IMR-90 (cell line): Measurements from ENCODE around the gene METTL4. TPM values are rescaled to one million over a fixed set of nuclear protein-coding genes. Genes with fewer than 3 reads are reported as not detected.
A peak's percentile ranks its signal among the peaks of the same experiment; 100 is the strongest.

ENCODE experiments used
- ATAC-seq: fragments of 200-7000 bp; cut with Tn5 transposase; 2 replicates; pipeline ENCODE4 v1.9.1; 2020; ENCODE audit warnings: low read depth, mild to moderate bottlenecking, moderate library complexity
- BruUV-seq: library from RNA; stranded (reverse); fragments of 400-500 nt; replicated peaks from 2 replicates; lab custom pipeline; 2021; lab: Mats Ljungman, UMichigan
- CTCF ChIA-PET: fragments of 300-600 bp; formaldehyde crosslinking; extraction: SDS; loops from one replicate; lab custom pipeline; 2021; ENCODE audit warnings: antibody characterized with exemption; lab: Yijun Ruan, JAX
- POLR2A ChIA-PET: fragments of 300-600 bp; sonication (Branson Sonifier 250); formaldehyde crosslinking; loops from one replicate; lab custom pipeline; 2022; ENCODE audit warnings: antibody characterized with exemption; ENCODE audit not compliant: unreplicated experiment; lab: Charles Lee
- DNase-seq: peaks from one replicate; pipeline ENCODE4 v3.0.0; 2013
- H2AFZ ChIP-seq: replicated peaks from 2 replicates; pipeline ENCODE3; 2013; ENCODE audit warnings: low read length, mild to moderate bottlenecking; ENCODE audit not compliant: poor library complexity
- H2AK5ac ChIP-seq: 2 replicates; pipeline ENCODE4 v1.6.1; 2013; ENCODE audit warnings: low read depth, low read length, inconsistent platforms
- H2AK9ac ChIP-seq: replicated peaks from 2 replicates; pipeline ENCODE3; 2013; ENCODE audit warnings: mild to moderate bottlenecking, low read depth, low read length, moderate library complexity; ENCODE audit not compliant: poor library complexity
- H2BK120ac ChIP-seq: 2 replicates; pipeline ENCODE4 v1.6.1; 2013; ENCODE audit warnings: low read depth, low read length, inconsistent platforms
- H2BK15ac ChIP-seq: 3 replicates; pipeline ENCODE4 v1.6.1; 2013; ENCODE audit warnings: low read depth, low read length, inconsistent platforms
- H2BK20ac ChIP-seq: 2 replicates; pipeline ENCODE4 v1.6.1; 2013; ENCODE audit warnings: low read depth, mild to moderate bottlenecking, inconsistent platforms, low read length, moderate library complexity
- H2BK5ac ChIP-seq: 2 replicates; pipeline ENCODE4 v1.6.1; 2013; ENCODE audit warnings: mild to moderate bottlenecking, low read depth, low read length, inconsistent platforms; ENCODE audit not compliant: poor library complexity, severe bottlenecking
- H3K14ac ChIP-seq: replicated peaks from 2 replicates; pipeline ENCODE4 v1.6.1; 2013; ENCODE audit warnings: low read depth, low read length, inconsistent platforms
- H3K18ac ChIP-seq: 2 replicates; pipeline ENCODE4 v1.6.1; 2013; ENCODE audit warnings: low read depth, low read length, control low read depth
- H3K23ac ChIP-seq: 2 replicates; pipeline ENCODE4 v1.6.1; 2013; ENCODE audit warnings: low read depth, low read length, inconsistent platforms
- H3K27ac ChIP-seq: 2 replicates; pipeline ENCODE4 v1.5.1; 2013; ENCODE audit warnings: mild to moderate bottlenecking, control low read depth, low read length; ENCODE audit not compliant: insufficient read depth
- H3K27me3 ChIP-seq: 2 replicates; pipeline ENCODE4 v1.6.1; 2013; ENCODE audit warnings: low read length; ENCODE audit not compliant: control insufficient read depth, insufficient read depth
- H3K36me3 ChIP-seq: 2 replicates; pipeline ENCODE4 v1.6.1; 2013; ENCODE audit warnings: low read length, mixed read lengths; ENCODE audit not compliant: control insufficient read depth, insufficient read depth
- H3K4ac ChIP-seq: 2 replicates; pipeline ENCODE4 v1.6.1; 2013; ENCODE audit warnings: low read depth, low read length, inconsistent platforms
- H3K4me1 ChIP-seq: 2 replicates; pipeline ENCODE4 v1.6.1; 2013; ENCODE audit warnings: low read length, mixed read lengths; ENCODE audit not compliant: control insufficient read depth, insufficient read depth
- H3K4me2 ChIP-seq: 2 replicates; pipeline ENCODE4 v1.6.1; 2013; ENCODE audit warnings: low read depth, mild to moderate bottlenecking, control low read depth, low read length, moderate library complexity
- H3K4me3 ChIP-seq: 2 replicates; pipeline ENCODE4 v1.5.1; 2013; ENCODE audit warnings: low read depth, mild to moderate bottlenecking, control low read depth, low read length, moderate library complexity; ENCODE audit not compliant: insufficient read depth
- H3K56ac ChIP-seq: 2 replicates; pipeline ENCODE4 v1.6.1; 2013; ENCODE audit warnings: low read length, inconsistent platforms; ENCODE audit not compliant: insufficient read depth; ENCODE audit errors: extremely low read depth
- H3K79me1 ChIP-seq, 2 experiments: 2 replicates each; pipeline ENCODE4 v1.6.1; 2013; ENCODE audit warnings: low read length in 2 of 2, inconsistent platforms in 1 of 2, low read depth in 1 of 2
- H3K9ac ChIP-seq: 2 replicates; pipeline ENCODE4 v1.6.1; 2013; ENCODE audit warnings: low read depth, low read length, control low read depth
- H3K9me1 ChIP-seq: 2 replicates; pipeline ENCODE4 v1.6.1; 2013; ENCODE audit warnings: low read length, inconsistent platforms; ENCODE audit not compliant: insufficient read depth
- H3K9me3 ChIP-seq: 2 replicates; pipeline ENCODE4 v1.6.1; 2013; ENCODE audit warnings: low read length; ENCODE audit not compliant: control insufficient read depth, insufficient read depth
- H4K20me1 ChIP-seq: 2 replicates; pipeline ENCODE4 v1.6.1; 2013; ENCODE audit warnings: low read length, inconsistent platforms; ENCODE audit not compliant: insufficient read depth
- H4K5ac ChIP-seq: 2 replicates; pipeline ENCODE4 v1.6.1; 2013; ENCODE audit warnings: mild to moderate bottlenecking, low read depth, low read length, control low read depth
- H4K8ac ChIP-seq, 2 experiments: 2 replicates each; pipeline ENCODE4 v1.6.1; 2013; ENCODE audit warnings: low read depth in 2 of 2, low read length in 2 of 2, control low read depth in 1 of 2, inconsistent platforms in 1 of 2
- H4K91ac ChIP-seq: 2 replicates; pipeline ENCODE4 v1.6.1; 2013; ENCODE audit warnings: low read depth, low read length, inconsistent platforms; ENCODE audit not compliant: insufficient read depth
- BHLHE40 ChIP-seq: fragments of 150-350 bp; IDR thresholded peaks from 2 replicates; pipeline ENCODE4 v1.6.1; 2016; ENCODE audit warnings: mild to moderate bottlenecking, low read depth, low read length
- CEBPB ChIP-seq: IDR thresholded peaks from 2 replicates; pipeline ENCODE4 v1.6.1; 2012; ENCODE audit warnings: low read depth, low read length, improper control_type of control experiment
- CHD1 ChIP-seq: IDR thresholded peaks from 2 replicates; pipeline ENCODE4 v1.6.1; 2012; ENCODE audit warnings: low read depth, low read length, improper control_type of control experiment
- FOS ChIP-seq: fragments of 150-350 bp; IDR thresholded peaks from 2 replicates; pipeline ENCODE4 v1.6.1; 2016; ENCODE audit warnings: low read depth, low read length
- MXI1 ChIP-seq: IDR thresholded peaks from 2 replicates; pipeline ENCODE4 v1.6.1; 2012; ENCODE audit warnings: low read depth, mild to moderate bottlenecking, low read length, moderate library complexity, borderline replicate concordance
- POLR2A ChIP-seq: IDR thresholded peaks from 2 replicates; pipeline ENCODE4 v1.6.1; 2012; ENCODE audit warnings: mild to moderate bottlenecking, low read depth, low read length
- RFX5 ChIP-seq: IDR thresholded peaks from 2 replicates; pipeline ENCODE4 v1.8.0; 2012; ENCODE audit warnings: low read depth, mild to moderate bottlenecking, low read length, moderate library complexity
- WGBS, 2 experiments: methylation state at CpG; one replicate each; pipeline versions ENCODE4 v1.1.5 to v1.1.7; 2013; ENCODE audit warnings: missing lambda C conversion rate in 2 of 2; ENCODE audit not compliant: insufficient read length in 1 of 2; ENCODE audit errors: extremely low coverage in 2 of 2; 5-methylcytosine and 5-hydroxymethylcytosine counted together
- dilution Hi-C: fragments of 300-500 bp; cut with HindIII; formaldehyde crosslinking; loops from one replicate; pipeline ENCODE4 v1.14.3; 2018; ENCODE audit warnings: low sequenced_read_pairs; ENCODE audit not compliant: unreplicated experiment
- in situ Hi-C: fragments of 300-500 bp; cut with MboI; formaldehyde crosslinking; loops from 3 replicates; pipeline ENCODE4 v1.14.3; 2019; ENCODE audit warnings: low sequenced_read_pairs, inconsistent platforms, mixed read lengths
- intact Hi-C: fragments of 100-400 bp; cut with micrococcal nuclease; formaldehyde crosslinking; loops from 2 replicates; pipeline ENCODE4 v1.10.0; 2022
- polyA plus RNA-seq, 3 experiments: library from polyadenylated mRNA; depleted of rRNA; stranded (reverse); fragments of >200 nt; gene quantifications; 2 replicates each; pipeline ENCODE4 v1.2.3, GENCODE V29; 2012; ENCODE audit warnings: low replicate concordance in 1 of 3
- total RNA-seq: library from RNA; depleted of rRNA; stranded (reverse); fragments of >200 nt; gene quantifications from 2 replicates; pipeline ENCODE4 v1.2.3, GENCODE V29; 2012
- TF ChIP-seq, protein P1 (sequence below): conservative IDR thresholded peaks from 2 replicates; pipeline ENCODE4 v1.5.1; 2012; ENCODE audit warnings: mild to moderate bottlenecking, low read depth, low read length, improper control_type of control experiment
- TF ChIP-seq, protein P2 (sequence below): fragments of 150-350 bp; IDR thresholded peaks from 2 replicates; pipeline ENCODE4 v1.6.1; 2017; ENCODE audit warnings: mild to moderate bottlenecking, antibody characterized with exemption, low read length, low read depth

METTL4 gene
- total and polyA plus RNA-seq, 2 of the 4 experiments (the other 2 are of a cell fraction) = 4.9 to 5.4 TPM

DNA sequence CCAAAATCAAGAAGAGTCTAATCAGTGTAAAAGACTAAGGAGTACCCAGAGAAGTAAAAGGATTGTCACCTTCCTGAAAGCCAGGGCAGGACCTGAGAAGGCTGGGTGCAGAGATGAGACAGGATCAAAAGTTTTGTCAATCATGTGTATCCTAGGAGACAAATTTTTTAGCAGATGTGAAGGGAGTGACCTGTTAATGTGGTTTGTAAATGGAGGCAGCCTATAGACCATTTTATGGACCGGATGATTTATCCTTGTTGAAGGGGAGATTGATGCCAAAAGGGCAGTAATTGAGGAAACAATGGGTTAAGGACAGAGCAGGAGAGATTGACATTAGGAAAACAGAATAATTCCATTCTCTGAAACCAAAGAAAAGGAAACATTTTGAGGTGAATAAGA, 865 bp upstream of the METTL4 start:
- H2AFZ ChIP-seq = peak overlapping the region; percentile 100
- H3K27me3 ChIP-seq = no peaks in the 10 kb centered on the region
- peak overlapping the region; percentile 27; the same call in 1 of the 2 replicates for H3K27ac ChIP-seq
- H3K9me3 ChIP-seq = no peaks in the 10 kb centered on the region
- TF ChIP-seq, protein P1, sequence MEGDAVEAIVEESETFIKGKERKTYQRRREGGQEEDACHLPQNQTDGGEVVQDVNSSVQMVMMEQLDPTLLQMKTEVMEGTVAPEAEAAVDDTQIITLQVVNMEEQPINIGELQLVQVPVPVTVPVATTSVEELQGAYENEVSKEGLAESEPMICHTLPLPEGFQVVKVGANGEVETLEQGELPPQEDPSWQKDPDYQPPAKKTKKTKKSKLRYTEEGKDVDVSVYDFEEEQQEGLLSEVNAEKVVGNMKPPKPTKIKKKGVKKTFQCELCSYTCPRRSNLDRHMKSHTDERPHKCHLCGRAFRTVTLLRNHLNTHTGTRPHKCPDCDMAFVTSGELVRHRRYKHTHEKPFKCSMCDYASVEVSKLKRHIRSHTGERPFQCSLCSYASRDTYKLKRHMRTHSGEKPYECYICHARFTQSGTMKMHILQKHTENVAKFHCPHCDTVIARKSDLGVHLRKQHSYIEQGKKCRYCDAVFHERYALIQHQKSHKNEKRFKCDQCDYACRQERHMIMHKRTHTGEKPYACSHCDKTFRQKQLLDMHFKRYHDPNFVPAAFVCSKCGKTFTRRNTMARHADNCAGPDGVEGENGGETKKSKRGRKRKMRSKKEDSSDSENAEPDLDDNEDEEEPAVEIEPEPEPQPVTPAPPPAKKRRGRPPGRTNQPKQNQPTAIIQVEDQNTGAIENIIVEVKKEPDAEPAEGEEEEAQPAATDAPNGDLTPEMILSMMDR = no peak
- TF ChIP-seq BHLHE40 (no peak), FOS (no peak), CEBPB (no peak), MXI1 (no peak), POLR2A (no peak), RFX5 (no peak), CHD1 (no peak)
- TF ChIP-seq, protein P2, sequence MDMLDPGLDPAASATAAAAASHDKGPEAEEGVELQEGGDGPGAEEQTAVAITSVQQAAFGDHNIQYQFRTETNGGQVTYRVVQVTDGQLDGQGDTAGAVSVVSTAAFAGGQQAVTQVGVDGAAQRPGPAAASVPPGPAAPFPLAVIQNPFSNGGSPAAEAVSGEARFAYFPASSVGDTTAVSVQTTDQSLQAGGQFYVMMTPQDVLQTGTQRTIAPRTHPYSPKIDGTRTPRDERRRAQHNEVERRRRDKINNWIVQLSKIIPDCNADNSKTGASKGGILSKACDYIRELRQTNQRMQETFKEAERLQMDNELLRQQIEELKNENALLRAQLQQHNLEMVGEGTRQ = no peak
- H3K4ac ChIP-seq = peak overlapping the region; percentile 38; the same call in 1 of the 2 replicates
- H3K23ac ChIP-seq = peak overlapping the region; percentile 90
- WGBS, 2 experiments = no CpG with 5 or more reads among the region's 1 CpG
- H4K5ac ChIP-seq = no peak overlapping the region
- CTCF ChIA-PET = no interaction called here
- peak overlapping the region; percentile 94 for H3K14ac ChIP-seq
- H3K9ac ChIP-seq = peak overlapping the region; percentile 47; the same call in 1 of the 2 replicates
- POLR2A ChIA-PET = no interaction called here
- no peaks in the 10 kb centered on the region for H4K20me1 ChIP-seq
- H3K56ac ChIP-seq = peak overlapping the region; percentile 77; the same call in 1 of the 2 replicates
- peak overlapping the region; percentile 58 to 98; a peak in 3 of 4 replicates for H4K8ac ChIP-seq
- H3K4me2 ChIP-seq = peak overlapping the region; percentile 99
- peaks cover 5% of the 10 kb centered on the region for H3K4me1 ChIP-seq
- peak overlapping the region; percentile 15 for H2BK5ac ChIP-seq
- no TSS peak for BruUV-seq
- no peak overlapping the region for H2BK20ac ChIP-seq
- dilution Hi-C loops = no loop called here
- no peak for ATAC-seq
- in situ Hi-C loops = loop anchor here (25.0 kb wide), 1 partner anchor 1710 kb away; no protein-coding TSS in a partner anchor
- H4K91ac ChIP-seq = 0 out of 2 replicates have a peak overlapping the region, but pooled peaks have one; percentile 66
- H2AK5ac ChIP-seq = no peak overlapping the region; the same call in 1 of the 2 replicates
- peaks cover 46 to 57% of the 10 kb centered on the region in 2 experiments for H3K79me1 ChIP-seq
- no peak overlapping the region for H2BK120ac ChIP-seq
- H2AK9ac ChIP-seq = no peak overlapping the region
- H3K18ac ChIP-seq = no peak overlapping the region
- peak overlapping the region; percentile 66; the same call in 1 of the 2 replicates for H3K4me3 ChIP-seq
- H2BK15ac ChIP-seq = no peak overlapping the region
- 0 out of 2 replicates have a peak, but pooled peaks cover 9% of the 10 kb centered on the region for H3K9me1 ChIP-seq
- H3K36me3 ChIP-seq = no peaks in the 10 kb centered on the region
- intact Hi-C loops = loop anchor here (2.0 kb wide), 1 partner anchor 83 kb away; the partner anchor contains the start of gene SMCHD1
- no peak for DNase-seq
